Esophagus (tissue), 2 donors: ENCODE measurements around the gene RAI1. TPM values are rescaled to one million over a fixed set of nuclear protein-coding genes. Genes with fewer than 3 reads are reported as not detected.

Experiments used
- H3K27ac ChIP-seq, 2 donors: one replicate each; pipeline ENCODE4 v1.5.1; 2013; ENCODE audit warnings: low read depth in 2 of 2, mild to moderate bottlenecking in 2 of 2, inconsistent platforms in 1 of 2, low read length in 1 of 2, moderate library complexity in 1 of 2
- H3K27me3 ChIP-seq, 2 donors: one replicate each; pipeline ENCODE4 v1.6.1; 2013; ENCODE audit warnings: low read length in 2 of 2, control low read depth in 1 of 2, mild to moderate bottlenecking in 1 of 2; ENCODE audit not compliant: insufficient read depth in 2 of 2, control insufficient read depth in 1 of 2
- H3K36me3 ChIP-seq, 2 donors: one replicate each; pipeline ENCODE4 v1.6.1; 2013; ENCODE audit warnings: low read length in 1 of 2; ENCODE audit not compliant: control insufficient read depth in 2 of 2, insufficient read depth in 2 of 2
- H3K4me1 ChIP-seq, 2 donors: one replicate each; pipeline ENCODE4 v1.6.1; 2013; ENCODE audit warnings: low read length in 1 of 2; ENCODE audit not compliant: control insufficient read depth in 2 of 2, insufficient read depth in 2 of 2
- H3K4me3 ChIP-seq, 2 donors: one replicate each; pipeline ENCODE4 v1.5.1; 2013; ENCODE audit warnings: low read length in 2 of 2, mild to moderate bottlenecking in 2 of 2, low read depth in 1 of 2, moderate library complexity in 1 of 2
- H3K9me3 ChIP-seq, 2 donors: one replicate each; pipeline ENCODE4 v1.6.1; 2013; ENCODE audit warnings: mild to moderate bottlenecking in 2 of 2, low read depth in 1 of 2, low read length in 1 of 2, moderate library complexity in 1 of 2; ENCODE audit not compliant: control insufficient read depth in 2 of 2, insufficient read depth in 1 of 2
- WGBS, 2 donors: extraction: QIAGEN DNeasy Blood & Tissue Kit; methylation state at CpG; one replicate each; pipeline ENCODE4 v1.1.7; 2013; 5-methylcytosine and 5-hydroxymethylcytosine counted together
- polyA plus RNA-seq, 2 donors: library from polyadenylated mRNA; stranded (reverse); fragments of 200-250 nt; gene quantifications; one replicate each; pipeline ENCODE4 v1.2.3, GENCODE V29; 2013
- donor health status: healthy with polysubstance abuse.
- donor health status: Bipolar disorder and iron deficiency.

The RAI1 gene
- polyA plus RNA-seq, 2 donors, result 10.7 to 14.4 TPM

DNA sequence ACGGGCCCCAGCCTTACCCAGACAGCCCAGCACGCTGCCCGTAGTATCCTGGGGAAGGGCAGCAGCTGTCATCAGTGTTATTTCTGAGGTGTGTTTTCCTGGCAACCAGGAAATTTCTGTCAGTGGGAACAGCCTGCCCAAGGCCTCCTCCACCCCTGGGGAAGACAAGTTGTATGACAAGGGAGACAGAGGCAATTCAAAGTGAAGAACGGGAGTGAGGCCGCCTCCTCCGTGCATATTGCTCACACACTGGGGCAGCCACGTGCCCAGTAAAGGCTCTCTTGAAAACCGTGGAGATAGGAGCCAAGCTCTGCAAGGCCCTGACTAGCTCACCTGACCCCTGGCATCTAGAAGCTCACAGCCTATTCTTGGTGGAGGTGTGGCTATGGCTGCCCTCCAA lies 57.6 kb downstream of the RAI1 start:
- no peak overlapping the region for H3K4me3 ChIP-seq
- H3K9me3 ChIP-seq, result no peaks in the 10 kb centered on the region
- peaks cover 16 to 43% of the 10 kb centered on the region in 2 donors for H3K4me1 ChIP-seq
- peak overlapping the region; percentile 90 to 98 for H3K27ac ChIP-seq
- 36 to 38% methylated on average over 8 of the region's 8 CpGs for WGBS, 2 donors
- H3K27me3 ChIP-seq, result no peaks in the 10 kb centered on the region
- no peaks in the 10 kb centered on the region for H3K36me3 ChIP-seq

DNA sequence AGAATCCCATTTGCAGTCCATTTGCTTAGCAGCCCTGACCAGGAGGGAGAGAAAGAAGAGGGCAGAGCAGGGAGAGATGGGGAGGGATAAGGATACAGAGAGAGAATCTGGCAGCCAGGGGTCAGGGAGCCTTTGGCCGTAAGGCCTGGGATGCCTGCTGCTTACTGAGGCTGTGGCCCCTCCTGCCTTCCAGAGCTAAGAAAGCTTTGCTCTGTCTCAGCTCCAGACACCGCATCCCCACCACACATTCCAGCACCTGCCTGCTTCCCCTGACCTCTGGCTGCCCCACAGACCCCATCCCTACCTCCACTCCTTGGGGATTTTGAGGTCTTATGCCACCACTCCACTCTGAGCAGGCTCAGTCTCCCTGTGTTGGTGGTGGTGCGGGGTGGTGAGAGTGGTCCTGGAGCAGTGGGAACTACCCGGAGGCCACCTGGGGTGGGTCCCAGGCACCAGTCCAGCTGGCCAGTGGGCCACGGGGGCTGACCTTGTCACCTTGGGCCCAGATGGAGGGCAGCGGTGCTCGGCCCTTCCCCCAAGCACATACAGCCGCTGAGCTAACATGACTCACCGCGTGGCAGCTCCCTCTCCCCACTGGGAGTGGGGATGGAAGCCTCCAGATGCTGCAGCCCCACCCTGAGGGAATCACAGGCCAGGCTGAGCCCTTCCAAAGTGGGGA lies 58.3 kb downstream of the RAI1 start:
- Histone ChIP-seq H3K27me3 (no peaks in the 10 kb centered on the region), H3K36me3 (no peaks in the 10 kb centered on the region), H3K4me1 (peaks cover 16 to 42% of the 10 kb centered on the region in 2 donors), H3K27ac (peak overlapping the region; percentile 90 to 98), H3K9me3 (no peaks in the 10 kb centered on the region), H3K4me3 (peak overlapping the region in 1 of 2 donors; percentile 9)
- 31 to 45% methylated on average over 10 of the region's 10 CpGs for WGBS, 2 donors

DNA sequence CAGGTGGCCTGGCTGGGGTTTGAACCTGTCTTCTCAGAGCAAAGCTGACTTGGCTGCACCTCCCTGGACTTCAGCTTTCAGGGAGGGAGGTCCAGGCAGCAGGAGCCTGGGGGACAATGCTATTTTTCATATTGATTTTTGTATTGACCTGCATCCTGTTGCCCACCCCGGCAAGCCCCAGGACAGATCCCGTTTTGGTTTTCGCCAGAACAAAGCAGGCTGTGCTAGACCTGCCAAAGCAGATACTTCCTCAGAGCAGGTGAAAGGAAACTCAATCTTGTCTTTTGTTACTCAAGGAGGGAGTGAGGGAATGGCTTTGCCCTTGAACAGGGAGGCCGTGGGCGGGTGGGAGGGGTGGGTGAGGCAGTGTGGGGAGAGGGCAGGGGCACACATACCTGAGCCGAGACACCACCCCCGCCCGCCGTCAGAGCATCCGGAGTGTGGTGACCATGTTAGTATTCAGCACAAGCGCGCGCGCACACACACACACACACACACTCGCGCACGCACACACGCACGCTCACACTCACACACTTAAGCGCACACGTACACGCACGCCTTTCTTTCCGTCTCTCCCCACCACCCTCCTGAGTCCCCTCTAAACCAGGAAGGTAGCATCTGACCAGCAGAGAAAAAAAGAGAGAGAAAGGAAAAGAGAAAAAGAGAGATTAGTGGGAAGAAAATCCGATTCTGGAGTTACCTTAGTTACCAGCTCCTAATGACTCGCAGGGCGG lies 59.5 kb downstream of the RAI1 start:
- Histone ChIP-seq H3K27me3 (no peaks in the 10 kb centered on the region), H3K36me3 (no peaks in the 10 kb centered on the region), H3K9me3 (no peaks in the 10 kb centered on the region), H3K27ac (peak overlapping the region; percentile 76 to 98), H3K4me1 (peaks cover 16 to 42% of the 10 kb centered on the region in 2 donors), H3K4me3 (peak overlapping the region in 1 of 2 donors; percentile 17)
- 46 to 57% methylated on average over 27 of the region's 27 CpGs for WGBS, 2 donors

DNA sequence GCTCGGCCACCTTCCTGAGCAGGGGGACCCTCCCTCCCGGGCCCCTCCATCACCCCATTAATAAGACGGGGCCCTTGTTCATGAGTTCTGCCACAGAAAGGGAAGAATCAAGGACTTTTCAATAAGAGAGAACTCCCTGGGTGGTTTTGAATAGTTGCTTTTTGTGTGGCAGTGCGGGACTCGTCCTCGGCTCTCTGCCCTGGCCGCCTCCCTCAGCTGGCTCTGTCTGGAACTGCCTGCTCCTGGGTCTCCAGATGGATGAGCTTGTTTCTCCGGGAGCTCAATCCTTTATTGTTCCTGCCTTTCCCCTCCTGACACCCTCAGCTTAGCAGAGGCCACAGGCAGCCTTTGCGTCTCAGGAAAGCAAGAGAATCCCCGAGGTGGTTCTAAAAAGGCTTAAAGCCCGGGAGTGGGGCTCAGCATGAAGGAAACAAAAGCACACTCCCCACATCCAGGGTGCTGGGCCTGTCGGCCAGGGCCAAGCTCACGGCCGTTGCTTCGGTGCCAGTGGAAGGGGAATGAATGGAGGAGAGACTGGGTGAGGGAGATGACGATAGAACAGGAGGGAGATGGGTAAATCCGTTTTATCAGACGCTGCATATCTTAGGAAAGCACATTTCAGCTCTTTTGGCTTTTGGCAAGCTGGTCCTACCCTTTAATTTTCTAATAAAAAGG lies 60.2 kb downstream of the RAI1 start:
- 37 to 49% methylated on average over 18 of the region's 18 CpGs for WGBS, 2 donors
- H3K4me3 ChIP-seq, result peak overlapping the region in 1 of 2 donors; percentile 17
- H3K4me1 ChIP-seq, result peaks cover 16 to 39% of the 10 kb centered on the region in 2 donors
- H3K36me3 ChIP-seq, result peaks cover 0 to 2% of the 10 kb centered on the region in 2 donors
- no peaks in the 10 kb centered on the region for H3K27me3 ChIP-seq
- H3K27ac ChIP-seq, result peak overlapping the region; percentile 76 to 98
- H3K9me3 ChIP-seq, result no peaks in the 10 kb centered on the region

DNA sequence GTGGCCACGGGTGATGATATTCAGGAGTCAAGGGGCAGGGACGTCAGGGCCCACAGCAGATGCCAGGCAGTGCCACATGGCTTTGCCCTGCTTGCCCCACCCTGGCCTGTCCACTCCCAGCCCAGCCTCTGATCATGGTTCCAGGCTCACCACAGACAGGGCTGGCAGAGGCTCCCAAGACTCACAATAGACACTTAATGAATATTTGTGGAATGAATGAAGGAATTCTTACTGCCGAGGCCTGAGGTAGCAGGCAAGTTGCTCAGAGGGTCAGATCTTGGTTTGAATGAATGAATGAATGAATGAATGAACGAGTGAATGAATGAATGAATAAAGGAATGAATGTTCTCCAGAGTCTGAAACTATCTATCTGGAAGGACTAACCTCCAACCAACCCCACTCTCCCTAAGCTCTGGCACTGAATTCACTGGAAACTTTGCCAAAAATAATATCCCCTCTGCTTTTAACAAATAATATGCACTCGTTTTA lies 60.9 kb downstream of the RAI1 start:
- H3K4me1 ChIP-seq, result peaks cover 14 to 39% of the 10 kb centered on the region in 2 donors
- no peaks in the 10 kb centered on the region for H3K27me3 ChIP-seq
- H3K4me3 ChIP-seq, result no peak overlapping the region
- peaks cover 0 to 2% of the 10 kb centered on the region in 2 donors for H3K36me3 ChIP-seq
- H3K9me3 ChIP-seq, result no peaks in the 10 kb centered on the region
- peak overlapping the region in 1 of 2 donors; percentile 98 for H3K27ac ChIP-seq
- 44 to 50% methylated on average over 5 of the region's 5 CpGs for WGBS, 2 donors

DNA sequence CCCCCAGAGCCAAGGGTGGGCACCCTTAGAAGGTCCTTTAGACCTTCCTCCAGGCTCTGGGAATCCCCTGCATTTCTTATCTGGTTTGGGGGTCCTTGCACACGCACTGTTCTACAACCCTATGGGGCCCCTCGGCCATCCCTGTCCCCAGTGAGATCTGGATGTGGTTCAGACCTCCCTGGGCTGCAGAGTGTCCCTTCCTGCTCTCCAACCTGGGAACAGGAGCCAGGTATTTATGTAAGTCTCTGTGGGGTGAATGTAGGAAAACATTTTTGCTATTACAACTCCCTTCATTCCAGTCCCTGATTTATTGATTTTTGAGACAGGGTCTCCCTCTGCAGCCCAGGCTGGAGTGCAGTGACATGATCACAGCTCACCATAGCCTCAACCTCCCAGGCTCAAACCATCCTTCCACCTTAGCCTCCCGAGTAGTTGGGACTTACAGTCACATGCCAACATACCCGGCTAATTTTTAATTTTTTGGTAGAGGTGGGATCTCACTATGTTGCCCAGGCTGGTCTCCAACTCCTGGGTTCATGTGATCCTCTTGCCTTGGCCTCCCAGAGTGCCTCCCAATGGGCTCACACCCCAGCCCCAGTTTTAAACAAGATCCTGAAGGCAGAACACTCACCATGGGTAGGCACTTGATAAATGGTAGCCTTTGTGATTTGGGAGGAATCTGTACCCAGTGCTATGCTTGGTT lies 61.6 kb downstream of the RAI1 start:
- peaks cover 0 to 2% of the 10 kb centered on the region in 2 donors for H3K36me3 ChIP-seq
- H3K9me3 ChIP-seq, result no peaks in the 10 kb centered on the region
- peak overlapping the region in 1 of 2 donors; percentile 34 for H3K27ac ChIP-seq
- no peaks in the 10 kb centered on the region for H3K27me3 ChIP-seq
- no peak overlapping the region for H3K4me3 ChIP-seq
- H3K4me1 ChIP-seq, result peaks cover 7 to 34% of the 10 kb centered on the region in 2 donors
- 69 to 76% methylated on average over 4 of the region's 4 CpGs for WGBS, 2 donors

DNA sequence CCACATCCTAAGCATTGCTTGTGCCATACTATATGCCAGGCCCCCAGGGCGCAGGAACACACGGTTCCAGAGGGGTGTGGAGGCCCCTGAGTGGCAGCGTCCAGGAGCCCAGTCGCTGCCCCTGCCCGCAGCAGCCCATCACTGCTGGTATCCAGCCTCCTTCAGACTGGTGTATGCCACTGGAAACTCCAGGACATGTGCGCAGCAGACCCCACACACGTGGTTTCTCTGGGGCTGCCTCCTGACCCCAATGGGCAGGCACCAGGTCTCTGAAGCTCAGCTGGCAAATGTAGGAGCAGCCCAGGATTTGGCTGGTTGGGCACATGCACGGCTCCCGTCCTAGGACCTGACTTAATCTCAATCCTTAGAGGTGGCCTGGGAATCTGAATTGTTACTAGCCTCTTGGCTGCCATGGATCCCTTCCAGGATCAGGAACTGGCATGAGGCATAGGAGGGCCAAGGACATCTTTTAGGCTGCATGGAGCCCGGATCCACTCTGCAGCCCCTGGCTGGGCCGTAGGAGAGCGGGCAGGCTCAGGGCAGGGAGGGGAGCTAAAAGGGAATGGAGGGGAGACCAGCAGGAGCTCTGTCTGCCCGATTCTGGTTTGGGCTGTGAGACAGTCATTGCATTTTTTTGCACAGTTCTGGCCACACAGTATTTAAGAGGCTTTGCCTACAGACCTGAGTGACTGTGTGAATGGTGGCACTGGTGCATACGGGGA lies 62.3 kb downstream of the RAI1 start:
- H3K9me3 ChIP-seq, result no peaks in the 10 kb centered on the region
- no peak overlapping the region for H3K4me3 ChIP-seq
- no peaks in the 10 kb centered on the region for H3K27me3 ChIP-seq
- WGBS, 2 donors, result 85 to 86% methylated on average over 14 of the region's 14 CpGs
- H3K36me3 ChIP-seq, result peaks cover 0 to 2% of the 10 kb centered on the region in 2 donors
- H3K4me1 ChIP-seq, result peaks cover 6 to 29% of the 10 kb centered on the region in 2 donors
- no peak overlapping the region for H3K27ac ChIP-seq

DNA sequence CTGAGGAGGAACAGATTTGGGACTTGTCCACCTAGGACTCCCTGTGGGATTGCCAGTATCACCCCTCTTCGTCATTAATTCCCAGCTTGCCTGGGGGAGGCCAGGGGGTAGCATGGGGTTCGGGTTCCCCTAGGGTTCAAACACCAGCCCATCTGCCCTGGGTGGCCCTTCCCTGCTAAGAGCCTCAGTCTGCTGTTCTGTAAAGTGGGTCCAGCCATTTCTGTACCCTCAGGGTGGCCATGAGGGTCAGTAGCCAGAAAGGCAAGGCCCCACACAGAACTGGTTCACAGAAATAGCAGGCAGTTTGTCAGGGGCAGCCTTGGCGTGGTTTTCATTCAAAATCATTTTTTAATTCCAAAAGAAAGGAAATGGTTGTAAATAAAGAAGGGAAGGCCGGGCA lies 62.9 kb downstream of the RAI1 start:
- WGBS, 2 donors, result 94 to 95% methylated on average over 4 of the region's 4 CpGs
- Histone ChIP-seq H3K4me1 (peaks cover 6 to 27% of the 10 kb centered on the region in 2 donors), H3K4me3 (no peak overlapping the region), H3K36me3 (peaks cover 0 to 2% of the 10 kb centered on the region in 2 donors), H3K27me3 (no peaks in the 10 kb centered on the region), H3K27ac (no peak overlapping the region), H3K9me3 (no peaks in the 10 kb centered on the region)
